Sigmoid colon (tissue), 7 donors: ENCODE data around the gene DNAH10. TPM values are rescaled to one million over a fixed set of nuclear protein-coding genes. Genes with fewer than 3 reads are reported as not detected.

Source experiments
- DNase-seq: peaks from one replicate; pipeline ENCODE4 v3.0.0-alpha.2; 2019
- H3K27ac ChIP-seq, 4 donors: fragments of 200-600 bp; sonication (generic); one replicate each; pipeline ENCODE4 v1.5.1; 2016 to 2019; ENCODE audit warnings: mild to moderate bottlenecking in 1 of 4
- H3K27me3 ChIP-seq, 3 donors: fragments of 200-600 bp; sonication (generic); one replicate each; pipeline ENCODE4 v1.5.1; 2019; ENCODE audit warnings: mild to moderate bottlenecking in 1 of 3
- H3K36me3 ChIP-seq, 4 donors: fragments of 200-600 bp; sonication (generic); one replicate each; pipeline ENCODE4 v1.5.1; 2016 to 2019
- H3K4me1 ChIP-seq, 4 donors: fragments of 200-600 bp; sonication (generic); one replicate each; pipeline ENCODE4 v1.5.1; 2017 to 2019
- H3K4me3 ChIP-seq, 4 donors: fragments of 200-600 bp; sonication (generic); one replicate each; pipeline ENCODE4 v1.5.1; 2017 to 2019; ENCODE audit warnings: mild to moderate bottlenecking in 2 of 4, moderate library complexity in 1 of 4
- H3K9me3 ChIP-seq, 4 donors: fragments of 200-600 bp in 3 of 4; sonication (generic) in 3 of 4; one replicate each; pipeline versions ENCODE4 v1.5.1 to v1.6.1; 2013 to 2019
- EP300 ChIP-seq, 4 donors: sonication (generic); formaldehyde crosslinking; IDR thresholded peaks; one replicate each; pipeline ENCODE4 v1.6.1; 2017; ENCODE audit warnings: antibody characterized with exemption in 4 of 4
- POLR2A ChIP-seq, 2 donors: fragments of 450-650 bp; IDR thresholded peaks; one replicate each; pipeline ENCODE4 v1.6.1; 2016; ENCODE audit warnings: antibody characterized with exemption in 2 of 2, mild to moderate bottlenecking in 2 of 2, moderate library complexity in 2 of 2
- POLR2AphosphoS5 ChIP-seq, 4 donors: sonication (generic); formaldehyde crosslinking; IDR thresholded peaks; one replicate each; pipeline ENCODE4 v1.6.1; 2017; ENCODE audit warnings: antibody characterized with exemption in 4 of 4
- WGBS, 2 donors: extraction: QIAGEN DNeasy Blood & Tissue Kit; methylation state at CpG; one replicate each; pipeline ENCODE4 v1.1.7; 2013; 5-methylcytosine and 5-hydroxymethylcytosine counted together
- intact Hi-C: fragments of 100-400 bp; cut with DNase I; formaldehyde crosslinking; loops from one replicate; pipeline ENCODE4 v1.15.1; 2023
- polyA plus RNA-seq, 3 donors: library from polyadenylated mRNA; stranded (reverse); fragments of 200-250 nt; gene quantifications; one replicate each; pipeline ENCODE4 v1.2.3, GENCODE V29; 2013
- total RNA-seq, 4 donors: library from RNA; depleted of rRNA; stranded (reverse); fragments of >200 nt; gene quantifications; one replicate each; pipeline ENCODE4 v1.1.0, GENCODE V29; 2016
- TF ChIP-seq, protein P1 (sequence below), 4 experiments: fragments of 450-650 bp in 3 of 4; fragments of 200-600 bp in 1 of 4; IDR thresholded peaks; one replicate each; pipeline ENCODE4 v1.5.1; 2016 to 2019; ENCODE audit warnings: antibody characterized with exemption in 4 of 4, mild to moderate bottlenecking in 3 of 4, moderate library complexity in 2 of 4
- donor health status: healthy with polysubstance abuse.
- donor health status: Bipolar disorder and iron deficiency.
- donor health status: healthy.

Gene DNAH10
- total and polyA plus RNA-seq, 7 donors: under 0.01 to 0.29 (median 0.16) TPM; not detected in 4

DNA sequence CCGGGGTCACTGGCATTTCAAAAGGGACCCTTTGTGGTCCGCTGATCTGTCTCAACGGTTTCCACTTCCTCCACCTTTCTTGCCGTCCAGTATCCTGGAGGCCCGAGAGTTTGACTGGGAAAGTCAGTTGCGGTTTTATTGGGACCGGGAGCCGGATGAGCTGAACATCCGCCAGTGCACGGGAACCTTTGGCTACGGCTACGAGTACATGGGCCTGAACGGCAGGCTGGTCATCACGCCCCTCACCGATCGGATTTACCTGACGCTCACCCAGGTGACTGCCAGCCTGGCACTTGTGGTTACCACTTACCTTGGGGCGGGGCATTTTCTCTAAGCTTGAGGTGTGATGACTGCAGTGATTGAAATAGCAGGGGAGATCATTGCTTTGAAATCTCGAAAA lies 83.8 kb downstream of the DNAH10 start:
- H3K36me3 ChIP-seq: no peaks in the 10 kb centered on the region
- DNase-seq: no peak
- H3K4me1 ChIP-seq: no peaks in the 10 kb centered on the region
- H3K27me3 ChIP-seq: peaks cover 0 to 9% (median 0%) of the 10 kb centered on the region in 3 donors
- intact Hi-C loops: no loop called here
- H3K4me3 ChIP-seq: no peak overlapping the region
- 94 to 95% methylated on average over 19 of the region's 19 CpGs for WGBS, 2 donors
- no peaks in the 10 kb centered on the region for H3K9me3 ChIP-seq
- H3K27ac ChIP-seq: no peak overlapping the region
- TF ChIP-seq, protein P1, sequence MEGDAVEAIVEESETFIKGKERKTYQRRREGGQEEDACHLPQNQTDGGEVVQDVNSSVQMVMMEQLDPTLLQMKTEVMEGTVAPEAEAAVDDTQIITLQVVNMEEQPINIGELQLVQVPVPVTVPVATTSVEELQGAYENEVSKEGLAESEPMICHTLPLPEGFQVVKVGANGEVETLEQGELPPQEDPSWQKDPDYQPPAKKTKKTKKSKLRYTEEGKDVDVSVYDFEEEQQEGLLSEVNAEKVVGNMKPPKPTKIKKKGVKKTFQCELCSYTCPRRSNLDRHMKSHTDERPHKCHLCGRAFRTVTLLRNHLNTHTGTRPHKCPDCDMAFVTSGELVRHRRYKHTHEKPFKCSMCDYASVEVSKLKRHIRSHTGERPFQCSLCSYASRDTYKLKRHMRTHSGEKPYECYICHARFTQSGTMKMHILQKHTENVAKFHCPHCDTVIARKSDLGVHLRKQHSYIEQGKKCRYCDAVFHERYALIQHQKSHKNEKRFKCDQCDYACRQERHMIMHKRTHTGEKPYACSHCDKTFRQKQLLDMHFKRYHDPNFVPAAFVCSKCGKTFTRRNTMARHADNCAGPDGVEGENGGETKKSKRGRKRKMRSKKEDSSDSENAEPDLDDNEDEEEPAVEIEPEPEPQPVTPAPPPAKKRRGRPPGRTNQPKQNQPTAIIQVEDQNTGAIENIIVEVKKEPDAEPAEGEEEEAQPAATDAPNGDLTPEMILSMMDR (IDR thresholded peaks at IDR 0.05): no peak
- no peak for TF ChIP-seq POLR2AphosphoS5 (IDR thresholded peaks at IDR 0.05)
- no peak for TF ChIP-seq POLR2A (IDR thresholded peaks at IDR 0.05)
- no peak for TF ChIP-seq EP300 (IDR thresholded peaks at IDR 0.05)

- H3K9me3 ChIP-seq: no peaks in the 10 kb centered on the region
- 76 to 91% methylated on average over 5 of the region's 5 CpGs for WGBS, 2 donors
- intact Hi-C loops: no loop called here
- no peaks in the 10 kb centered on the region for H3K36me3 ChIP-seq
- DNase-seq: no peak
- H3K27ac ChIP-seq: no peak overlapping the region
- no peak overlapping the region for H3K4me3 ChIP-seq
- TF ChIP-seq, protein P1 (IDR thresholded peaks at IDR 0.05): no peak
- TF ChIP-seq POLR2AphosphoS5 (IDR thresholded peaks at IDR 0.05) (no peak), POLR2A (IDR thresholded peaks at IDR 0.05) (no peak), EP300 (IDR thresholded peaks at IDR 0.05) (no peak)
- no peaks in the 10 kb centered on the region for H3K4me1 ChIP-seq
- peaks cover 0 to 8% (median 0%) of the 10 kb centered on the region in 3 donors for H3K27me3 ChIP-seq
These were observed 84.2 kb downstream of the DNAH10 start for GRCh38 chr12:123846340-123846739.

DNA sequence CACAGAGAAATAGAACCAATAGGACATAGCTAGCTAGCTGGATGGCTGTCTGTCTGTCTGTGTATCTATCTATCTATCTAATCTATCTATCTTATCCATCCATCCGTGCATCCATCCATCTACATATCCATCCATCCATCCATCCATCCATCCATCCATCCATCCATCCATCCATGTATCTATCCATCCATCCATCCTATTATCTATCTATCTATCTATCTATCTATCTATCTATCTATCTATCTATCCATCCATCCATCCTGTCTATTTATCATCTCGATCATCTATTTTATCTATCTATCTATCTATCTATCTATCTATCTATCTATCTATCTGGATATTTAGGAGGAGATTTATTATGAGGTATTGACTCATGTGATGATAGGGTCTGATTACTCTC lies 84.9 kb downstream of the DNAH10 start:
- 91 to 96% methylated on average over 2 of the region's 2 CpGs for WGBS, 2 donors

DNA sequence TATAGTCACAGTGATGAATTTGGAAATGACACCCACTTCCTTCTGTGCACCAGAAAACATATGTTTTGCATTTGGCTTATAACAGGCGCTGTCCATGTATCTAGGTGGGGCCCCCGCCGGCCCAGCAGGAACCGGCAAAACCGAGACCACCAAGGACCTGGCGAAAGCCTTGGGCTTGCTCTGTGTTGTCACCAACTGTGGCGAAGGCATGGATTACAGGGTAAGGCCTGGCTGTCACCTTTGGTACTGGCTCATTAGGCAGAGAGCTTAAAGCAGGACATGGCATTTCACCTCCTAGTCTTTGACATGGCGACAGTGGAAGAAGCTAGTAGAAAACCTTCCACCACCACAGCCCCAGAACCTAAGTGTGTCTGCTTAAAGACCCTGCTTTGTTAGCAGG lies 85.8 kb downstream of the DNAH10 start:
- DNase-seq: no peak
- Histone ChIP-seq H3K9me3 (no peaks in the 10 kb centered on the region), H3K27ac (no peak overlapping the region), H3K4me1 (no peaks in the 10 kb centered on the region), H3K36me3 (no peaks in the 10 kb centered on the region), H3K27me3 (no peaks in the 10 kb centered on the region), H3K4me3 (no peak overlapping the region)
- intact Hi-C loops: no loop called here
- 95 to 97% methylated on average over 8 of the region's 8 CpGs for WGBS, 2 donors
- TF ChIP-seq POLR2AphosphoS5 (IDR thresholded peaks at IDR 0.05): no peak
- TF ChIP-seq POLR2A (IDR thresholded peaks at IDR 0.05): no peak
- TF ChIP-seq, protein P1 (IDR thresholded peaks at IDR 0.05): no peak
- TF ChIP-seq EP300 (IDR thresholded peaks at IDR 0.05): no peak

More for the DNA sequence above, 84.9 kb downstream of the DNAH10 start:
- intact Hi-C loops: no loop called here
- no peak overlapping the region for H3K27ac ChIP-seq
- H3K9me3 ChIP-seq: no peaks in the 10 kb centered on the region
- no peaks in the 10 kb centered on the region for H3K4me1 ChIP-seq
- TF ChIP-seq, protein P1 (IDR thresholded peaks at IDR 0.05): no peak
- no peak for TF ChIP-seq EP300 (IDR thresholded peaks at IDR 0.05)
- TF ChIP-seq POLR2A (IDR thresholded peaks at IDR 0.05): no peak
- TF ChIP-seq POLR2AphosphoS5 (IDR thresholded peaks at IDR 0.05): no peak
- DNase-seq: no peak
- no peaks in the 10 kb centered on the region for H3K36me3 ChIP-seq
- H3K4me3 ChIP-seq: no peak overlapping the region
- peaks cover 0 to under 1% (median 0%) of the 10 kb centered on the region in 3 donors for H3K27me3 ChIP-seq

DNA sequence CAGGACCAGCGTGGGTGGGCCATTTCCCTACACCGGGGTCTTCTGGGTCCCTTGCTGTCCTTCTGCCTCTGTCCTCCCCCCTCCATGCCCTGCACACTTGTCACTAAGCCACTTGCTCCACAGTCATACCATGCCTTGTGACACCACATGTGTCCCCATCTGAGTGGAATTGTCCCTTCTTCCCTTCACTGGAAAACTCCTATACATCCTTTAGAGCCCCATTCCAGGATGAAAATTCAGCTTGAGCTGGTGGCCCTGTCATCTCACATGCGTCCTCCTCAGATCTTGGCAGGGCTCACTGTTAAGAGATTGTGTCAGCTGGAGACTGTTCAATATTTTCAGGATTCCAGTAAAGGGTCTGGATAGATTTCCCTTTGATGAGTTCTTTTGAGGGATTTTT lies 87.4 kb downstream of the DNAH10 start:
- WGBS, 2 donors: 88 to 90% methylated on average over 3 of the region's 3 CpGs
- no peak for TF ChIP-seq EP300 (IDR thresholded peaks at IDR 0.05)
- no peaks in the 10 kb centered on the region for H3K9me3 ChIP-seq

More for the DNA sequence above, 87.4 kb downstream of the DNAH10 start:
- intact Hi-C loops: no loop called here
- no peak overlapping the region for H3K27ac ChIP-seq
- no peak for DNase-seq
- no peaks in the 10 kb centered on the region for H3K36me3 ChIP-seq
- H3K27me3 ChIP-seq: no peaks in the 10 kb centered on the region
- H3K4me1 ChIP-seq: no peaks in the 10 kb centered on the region
- H3K4me3 ChIP-seq: no peak overlapping the region
